ENCODE data around the gene FRMD3. TPM values are rescaled to one million over a fixed set of nuclear protein-coding genes. Genes with fewer than 3 reads are reported as not detected.

FRMD3 gene
- polyA plus RNA-seq, 3 donors, result 0.78 to 5.8 (median 4.9) TPM

DNA sequence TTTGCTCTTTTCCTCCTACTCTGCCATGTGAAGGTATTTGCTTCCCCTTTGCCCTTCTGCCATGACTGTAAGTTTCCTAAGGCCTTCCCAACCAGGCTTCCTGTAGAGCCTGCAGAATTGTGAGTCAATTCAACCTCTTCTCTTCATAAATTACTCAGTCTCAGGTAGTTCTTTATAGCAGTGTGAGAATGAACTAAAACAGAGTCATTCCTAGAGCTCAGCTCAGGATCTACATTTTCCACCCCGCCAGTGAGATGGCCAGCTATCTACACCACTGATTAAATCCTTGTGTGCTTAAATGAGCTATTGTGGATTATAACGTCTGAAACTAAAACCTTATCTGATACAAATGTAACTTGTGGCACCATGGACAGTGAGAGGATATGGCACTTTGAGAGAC, 55.0 kb downstream of the FRMD3 start:
- WGBS, 3 donors, result 70 to 84% (median 81%) methylated on average over 2 of the region's 2 CpGs

DNA sequence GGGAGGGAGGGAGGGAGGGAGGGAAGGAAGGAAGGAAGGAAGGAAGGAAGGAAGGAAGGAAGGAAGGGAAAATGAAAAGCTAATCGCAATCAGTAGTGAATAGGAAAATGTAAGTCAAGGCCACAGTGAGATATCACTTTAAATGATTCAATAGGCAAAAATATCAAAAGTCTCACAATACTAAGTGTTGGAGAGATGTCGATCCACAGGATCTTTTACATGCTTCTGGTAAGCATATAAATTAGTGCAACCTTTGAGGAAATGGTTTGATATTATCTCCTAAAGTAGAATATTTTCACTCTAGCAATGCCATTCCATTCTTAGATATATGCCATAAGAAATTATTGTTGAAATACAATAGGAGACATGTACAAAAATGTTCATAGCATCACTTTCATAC, 58.4 kb downstream of the FRMD3 start:
- WGBS, 3 donors, result 88 to 91% (median 88%) methylated on average over 2 of the region's 2 CpGs
- no peak overlapping the region for H3K27ac ChIP-seq (ENCODE audit: low read depth, low read length)

More for the DNA sequence above, 55.0 kb downstream of the FRMD3 start:
- no peak overlapping the region for H3K27ac ChIP-seq (ENCODE audit: low read depth, low read length)

DNA sequence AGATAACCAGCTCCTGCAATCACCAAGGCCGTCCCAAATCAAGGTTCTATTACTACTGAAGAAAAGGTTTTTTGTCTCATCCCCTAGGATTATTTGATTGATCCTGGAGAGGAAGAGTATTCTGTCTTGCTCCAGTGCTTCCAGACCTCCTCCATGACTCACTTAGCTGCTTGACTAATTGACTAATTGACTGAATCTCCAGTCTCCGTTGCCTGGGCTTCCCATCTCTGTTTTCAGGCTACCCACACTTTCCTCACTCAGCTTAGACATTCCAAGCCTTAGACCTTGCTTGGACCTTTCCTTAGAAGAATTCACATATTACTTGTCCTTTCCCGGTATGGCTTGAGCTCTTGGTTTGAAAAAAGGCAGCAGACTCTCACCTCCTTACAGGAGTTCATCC, 60.6 kb downstream of the FRMD3 start:
- no peak overlapping the region for H3K27ac ChIP-seq (ENCODE audit: low read depth, low read length)
- WGBS, 3 donors, result 82 to 95% (median 84%) methylated on average over 3 of the region's 3 CpGs

DNA sequence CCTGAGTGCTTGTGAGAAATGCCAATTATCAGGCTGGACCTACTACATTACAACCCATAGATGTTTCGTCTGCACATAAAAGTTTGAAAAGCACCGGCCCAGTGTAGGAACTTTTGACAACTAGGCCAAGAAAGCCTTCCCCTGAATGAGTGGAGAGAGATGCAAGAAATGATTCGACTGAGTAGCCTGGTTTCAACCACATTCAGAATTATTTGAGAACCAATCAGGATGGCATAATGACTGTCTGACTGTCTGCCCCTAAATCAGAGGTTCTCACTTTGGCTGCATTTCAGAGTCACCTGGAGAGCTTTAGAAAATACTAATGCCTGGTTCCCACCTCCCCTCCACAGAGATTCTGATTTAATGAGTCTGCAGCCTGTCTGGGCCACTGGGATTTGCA, 61.1 kb downstream of the FRMD3 start:
- no peak overlapping the region for H3K27ac ChIP-seq (ENCODE audit: low read depth, low read length)
- 87 to 97% (median 92%) methylated on average over 3 of the region's 3 CpGs for WGBS, 3 donors

DNA sequence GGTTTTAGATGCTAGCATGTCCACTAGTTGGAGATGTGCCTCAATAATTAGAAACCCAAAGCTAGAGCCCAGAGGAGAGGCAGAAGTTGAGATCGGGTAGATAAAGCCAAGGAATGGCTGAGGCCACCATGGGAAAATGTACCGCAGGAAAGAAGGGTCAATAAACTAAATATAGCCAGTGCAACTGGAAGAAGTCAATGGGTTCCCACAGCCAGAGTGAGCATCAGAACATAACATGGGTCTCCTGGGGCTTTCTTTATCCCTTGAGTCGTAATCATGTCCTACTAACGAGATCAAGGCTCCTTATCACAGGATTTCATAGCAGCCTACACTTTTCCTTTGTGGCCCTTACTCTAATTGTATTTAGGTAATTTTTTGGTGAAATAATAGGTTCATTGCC, 61.7 kb downstream of the FRMD3 start:
- 83 to 91% (median 90%) methylated on average over 4 of the region's 4 CpGs for WGBS, 3 donors
- H3K27ac ChIP-seq (ENCODE audit: low read depth, low read length), result no peak overlapping the region

DNA sequence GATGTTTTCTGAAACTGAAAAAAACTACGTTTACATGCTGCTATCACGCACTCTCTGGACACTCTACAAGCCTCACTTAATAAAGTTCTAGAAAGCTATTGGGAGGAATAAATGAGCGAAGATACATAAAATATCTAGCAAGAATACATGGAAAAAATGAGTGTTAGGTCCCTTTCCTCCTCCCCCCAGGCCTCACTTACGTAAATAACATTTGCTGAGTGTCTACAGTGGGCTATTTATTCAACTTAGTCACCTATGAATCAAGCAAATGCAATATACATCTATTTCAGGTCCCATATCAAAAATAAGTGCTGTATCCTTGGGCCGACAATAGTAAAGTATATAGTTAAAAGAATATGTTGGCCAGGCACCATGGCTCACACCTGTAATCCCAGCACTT, 62.5 kb downstream of the FRMD3 start:
- 95 to 97% (median 97%) methylated on average over 5 of the region's 5 CpGs for WGBS, 3 donors

DNA sequence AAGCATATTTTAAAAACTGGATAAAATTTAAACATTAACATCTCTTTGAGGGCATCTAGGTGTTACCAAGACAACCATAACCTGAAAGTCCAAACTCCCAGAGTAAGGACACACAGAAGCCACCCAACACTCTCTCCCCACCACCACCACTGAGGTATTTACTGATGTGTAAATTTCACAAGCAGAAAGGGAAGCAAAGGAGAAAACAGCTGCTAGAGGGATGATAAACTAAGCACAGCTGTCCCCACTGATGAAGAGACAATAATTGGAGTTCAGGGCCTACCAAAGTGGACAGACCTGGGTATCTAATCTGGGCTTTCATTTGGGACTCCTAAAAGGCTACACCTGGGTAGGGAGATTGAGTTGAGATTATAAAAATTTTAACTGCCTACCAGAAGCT, 63.6 kb downstream of the FRMD3 start:
- H3K27ac ChIP-seq (ENCODE audit: low read depth, low read length), result no peak overlapping the region

More for the DNA sequence above, 62.5 kb downstream of the FRMD3 start:
- H3K27ac ChIP-seq (ENCODE audit: low read depth, low read length), result no peak overlapping the region

DNA sequence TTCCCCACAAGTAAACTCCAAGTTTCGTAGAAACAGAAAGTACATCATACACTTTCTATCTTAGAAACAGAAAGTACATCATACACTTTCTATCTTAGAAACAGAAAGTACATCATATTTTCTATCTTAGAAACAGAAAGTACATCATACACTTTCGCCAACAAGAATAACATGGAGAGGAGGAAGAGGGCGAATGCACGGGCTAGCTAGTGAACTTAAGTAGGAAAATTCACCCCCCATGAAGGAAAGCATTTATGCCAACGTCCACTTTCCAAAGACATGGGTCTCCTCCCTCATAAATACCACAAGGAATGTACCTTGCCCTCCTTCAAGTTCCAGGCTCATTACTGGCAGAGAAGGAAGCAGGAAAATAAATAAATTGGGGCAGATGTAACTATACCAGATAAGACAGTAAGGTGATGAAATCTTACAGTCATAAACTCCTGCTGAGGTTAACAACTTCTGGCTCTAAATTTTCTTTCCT, 64.7 kb downstream of the FRMD3 start:
- H3K27ac ChIP-seq (ENCODE audit: low read depth, low read length), result no peak overlapping the region
- 22 to 73% (median 25%) methylated on average over 5 of the region's 5 CpGs for WGBS, 3 donors

DNA sequence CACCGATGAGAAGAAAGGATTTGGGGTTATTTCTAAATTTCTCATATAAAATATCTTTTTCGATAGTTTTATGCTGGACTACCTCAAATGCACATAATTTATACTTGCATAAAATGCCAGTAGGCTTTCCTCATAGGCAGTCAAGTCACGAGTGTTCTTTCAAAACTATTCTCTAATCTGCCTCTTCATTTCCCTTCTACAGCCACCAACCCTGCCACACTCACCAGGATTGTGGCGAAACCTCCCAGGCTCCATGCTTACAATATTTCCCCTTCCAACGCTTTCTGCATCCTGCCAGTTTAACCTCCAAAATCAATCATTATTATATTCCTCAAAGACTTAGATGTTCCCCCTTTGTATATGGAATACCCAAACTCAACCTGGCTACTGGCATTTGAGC, 65.4 kb downstream of the FRMD3 start:
- H3K27ac ChIP-seq (ENCODE audit: low read depth, low read length), result no peak overlapping the region
- 56 to 94% (median 66%) methylated on average over 5 of the region's 5 CpGs for WGBS, 3 donors

DNA sequence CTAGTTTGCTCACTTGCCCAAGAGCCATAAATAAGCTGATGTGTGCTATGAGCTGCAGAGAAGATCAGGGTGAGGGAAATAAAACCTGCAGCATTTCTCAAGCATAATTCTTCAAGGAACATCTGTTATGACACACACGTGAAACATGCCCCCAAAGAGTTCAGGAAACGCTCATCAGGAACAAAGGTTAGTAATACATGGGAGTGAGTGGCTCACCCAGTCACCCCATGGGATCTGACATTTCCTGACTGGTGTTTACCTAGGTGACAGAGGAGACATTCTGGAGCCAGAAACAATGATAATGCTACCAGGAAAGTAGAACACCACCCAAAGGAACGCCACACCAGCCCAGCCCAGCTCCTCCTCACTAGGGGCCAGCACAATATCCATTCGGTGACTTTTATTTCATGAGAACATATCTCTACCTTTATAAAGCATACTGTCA, 66.0 kb downstream of the FRMD3 start:
- no peak overlapping the region for H3K27ac ChIP-seq (ENCODE audit: low read depth, low read length)
- WGBS, 3 donors, result 42 to 86% (median 52%) methylated on average over 4 of the region's 4 CpGs

DNA sequence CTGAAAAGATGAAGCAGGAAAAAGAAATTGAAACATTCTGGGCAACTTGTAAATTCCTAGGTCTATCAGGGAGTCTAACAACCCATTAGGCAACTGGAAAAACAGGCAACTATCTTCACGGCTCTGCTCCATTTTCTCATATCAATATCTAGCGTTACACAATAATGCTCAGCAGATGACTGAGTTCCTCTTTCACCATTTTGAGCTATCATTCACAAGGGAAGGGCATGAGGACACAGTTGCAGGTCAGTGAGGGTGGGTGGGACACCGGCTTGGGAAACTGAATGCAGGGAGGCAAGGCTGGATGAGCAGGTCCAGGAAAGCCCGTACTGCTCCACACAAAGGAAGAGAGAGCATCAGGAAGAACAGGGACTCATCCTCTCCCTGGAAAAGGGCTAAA, 67.0 kb downstream of the FRMD3 start:
- WGBS, 3 donors, result 48 to 84% (median 70%) methylated on average over 4 of the region's 4 CpGs
- no peak overlapping the region for H3K27ac ChIP-seq (ENCODE audit: low read depth, low read length)

DNA sequence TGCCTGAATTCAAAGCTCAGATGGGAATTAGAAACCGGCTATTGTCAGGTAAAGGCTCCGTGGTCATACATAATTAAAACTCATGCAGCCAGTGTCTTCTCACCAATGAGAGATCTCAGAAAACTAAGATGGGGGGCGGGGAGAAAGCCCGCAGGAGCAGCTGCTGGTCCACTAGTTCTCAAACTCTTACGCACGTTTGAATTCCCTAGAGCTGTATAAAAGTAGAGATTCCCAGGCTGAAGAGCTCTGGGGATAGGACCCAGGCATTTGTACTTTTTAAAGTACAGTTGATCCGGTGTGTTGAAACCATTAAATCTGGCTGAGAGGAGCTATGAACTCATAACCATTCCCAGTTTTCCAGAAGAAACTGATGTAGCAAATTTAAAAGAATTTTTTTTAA, 68.5 kb downstream of the FRMD3 start:
- no peak overlapping the region for H3K27ac ChIP-seq (ENCODE audit: low read depth, low read length)
- 75 to 84% (median 82%) methylated on average over 7 of the region's 7 CpGs for WGBS, 3 donors

DNA sequence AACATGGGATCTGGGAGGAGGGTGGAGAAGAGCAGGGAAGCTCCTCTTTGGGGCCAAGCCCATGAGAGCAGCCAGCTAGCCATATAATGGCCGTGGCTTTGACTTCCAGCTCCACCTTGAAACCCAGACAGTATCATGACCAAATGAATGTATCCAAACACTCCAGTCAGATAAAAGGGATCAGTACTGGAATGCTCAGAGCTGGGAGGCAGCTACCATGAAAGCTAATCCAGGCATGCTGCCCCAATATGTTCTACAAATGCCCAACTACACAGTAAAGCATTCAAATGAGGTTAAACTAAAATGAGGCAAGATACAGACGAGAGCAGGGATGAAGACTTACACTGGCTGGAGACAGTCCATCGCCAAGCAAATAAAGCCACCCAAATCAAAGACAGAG, 69.4 kb downstream of the FRMD3 start:
- 80 to 91% (median 91%) methylated on average over 3 of the region's 3 CpGs for WGBS, 3 donors
- H3K27ac ChIP-seq (ENCODE audit: low read depth, low read length), result no peak overlapping the region

DNA sequence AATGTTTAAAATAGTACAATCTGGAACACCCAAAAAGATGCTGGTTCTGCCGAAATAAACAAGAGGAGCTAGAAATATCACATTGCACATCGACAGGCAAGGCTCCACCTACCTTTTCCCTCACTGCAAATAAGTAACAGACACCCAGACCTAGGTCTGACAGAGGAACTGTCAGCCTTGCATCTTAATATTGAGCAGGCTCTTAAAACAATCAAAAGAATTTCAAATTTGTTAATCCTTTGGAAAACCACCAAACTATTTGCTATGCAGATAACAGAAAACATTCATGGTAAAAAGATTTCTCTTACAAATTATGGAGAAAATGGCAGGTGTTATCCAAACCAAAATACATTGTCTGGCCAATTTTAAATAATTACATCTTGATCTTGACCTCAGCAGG, 71.3 kb downstream of the FRMD3 start:
- 45 to 59% (median 47%) methylated on average over 2 of the region's 2 CpGs for WGBS, 3 donors
- H3K27ac ChIP-seq (ENCODE audit: low read depth, low read length), result no peak overlapping the region

DNA sequence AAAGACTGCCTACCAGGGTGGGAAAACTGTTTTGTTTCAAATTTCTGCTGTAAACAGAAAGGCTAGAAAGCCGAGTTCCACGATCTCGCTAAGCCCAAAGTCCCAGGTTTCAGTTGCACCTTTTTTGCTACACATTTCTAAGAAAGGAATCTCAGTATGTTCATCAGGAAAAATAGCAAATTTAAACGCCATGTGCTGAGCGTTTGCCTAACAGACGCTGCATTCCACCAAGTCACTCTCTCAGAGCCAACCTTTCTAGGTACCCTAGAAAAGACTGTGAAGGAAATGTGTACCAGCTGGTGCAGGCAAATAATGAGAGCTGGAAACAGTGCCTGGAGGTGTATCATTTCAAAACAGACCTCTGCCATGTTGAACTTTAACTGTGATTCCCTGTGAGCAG, 71.8 kb downstream of the FRMD3 start:
- 88 to 93% (median 92%) methylated on average over 6 of the region's 6 CpGs for WGBS, 3 donors
- no peak overlapping the region for H3K27ac ChIP-seq (ENCODE audit: low read depth, low read length)

DNA sequence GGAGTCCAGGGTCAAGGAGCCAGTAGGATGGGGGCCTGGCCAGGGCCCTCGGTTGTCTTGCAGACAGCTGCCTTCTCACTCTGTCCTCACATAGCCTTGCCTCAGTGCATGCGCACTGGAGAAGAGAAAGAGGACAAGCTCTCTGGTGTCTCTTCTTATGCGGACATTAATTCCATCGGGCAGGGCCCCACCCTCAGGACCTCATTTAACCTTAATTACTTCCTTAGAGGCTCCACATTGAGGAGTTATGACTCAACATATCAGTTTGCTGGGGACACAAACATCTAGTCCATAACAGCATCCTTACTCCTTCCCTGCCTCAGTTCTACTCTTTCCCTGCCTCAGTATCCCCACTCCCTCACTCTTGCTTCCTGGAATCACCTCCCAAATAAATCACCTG, 78.4 kb downstream of the FRMD3 start:
- no peak overlapping the region for H3K27ac ChIP-seq (ENCODE audit: low read depth, low read length)
- 82 to 86% (median 86%) methylated on average over 4 of the region's 4 CpGs for WGBS, 3 donors

DNA sequence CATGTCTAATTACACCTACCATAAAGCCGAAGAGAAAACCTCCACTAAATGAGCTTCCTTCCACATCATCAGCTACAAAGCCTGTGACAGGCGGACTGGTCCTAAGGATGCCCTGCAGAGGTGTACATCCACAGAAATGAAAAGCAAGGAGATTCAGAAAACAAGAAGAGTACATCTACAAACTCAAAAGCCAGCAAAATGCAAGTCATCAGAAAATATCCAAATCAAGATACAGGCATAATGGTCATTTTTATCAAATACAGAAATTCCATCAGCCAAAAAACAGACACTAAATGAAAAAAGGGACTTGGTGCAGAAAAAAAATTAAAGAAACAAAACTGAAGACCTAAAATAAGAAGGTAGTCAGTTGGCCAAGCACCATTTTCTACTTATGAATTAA, 79.7 kb downstream of the FRMD3 start:
- 95 to 98% (median 98%) methylated on average over 2 of the region's 2 CpGs for WGBS, 3 donors
- no peak overlapping the region for H3K27ac ChIP-seq (ENCODE audit: low read depth, low read length)

DNA sequence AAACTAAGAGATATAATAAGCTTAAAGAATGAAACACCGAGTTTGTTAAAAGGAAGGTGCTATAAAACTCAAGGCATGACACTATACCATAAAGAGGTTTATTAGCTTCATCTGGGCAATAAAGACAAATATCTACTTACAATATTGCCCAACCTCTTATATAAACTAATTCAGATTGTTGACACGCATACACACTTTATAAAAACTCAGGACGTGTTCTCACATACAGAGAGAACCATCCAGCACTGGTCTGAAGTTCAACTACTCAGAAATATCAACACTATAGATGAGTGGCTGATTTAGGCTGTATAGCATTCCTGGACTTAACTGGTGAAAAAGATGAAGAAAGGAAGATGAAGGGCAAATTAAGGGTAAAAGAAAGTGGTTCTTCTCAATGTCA, 81.2 kb downstream of the FRMD3 start:
- no peak overlapping the region for H3K27ac ChIP-seq (ENCODE audit: low read depth, low read length)
- WGBS, 3 donors, result 87 to 92% (median 91%) methylated on average over 3 of the region's 3 CpGs

DNA sequence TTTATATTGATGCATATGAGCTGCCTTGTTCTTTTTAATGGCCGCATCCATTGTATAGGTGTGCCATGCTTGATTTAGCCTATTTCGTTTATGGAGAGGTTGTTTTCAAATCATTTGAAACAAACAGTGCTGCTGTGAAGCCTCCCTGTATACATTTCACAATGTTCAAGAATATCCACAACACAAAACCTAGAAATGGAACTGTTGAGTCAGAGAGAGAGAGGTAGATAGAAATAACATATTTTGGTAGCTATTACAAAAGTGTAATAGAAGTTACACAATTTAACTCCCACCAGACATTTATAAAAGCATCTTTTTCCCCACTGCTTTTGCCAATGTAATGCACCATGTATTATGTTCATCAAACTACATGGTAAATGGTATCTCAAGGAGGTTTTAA, 82.0 kb downstream of the FRMD3 start:
- WGBS, 3 donors, result 86 to 90% (median 88%) methylated on average over 2 of the region's 2 CpGs
- H3K27ac ChIP-seq (ENCODE audit: low read depth, low read length), result no peak overlapping the region

DNA sequence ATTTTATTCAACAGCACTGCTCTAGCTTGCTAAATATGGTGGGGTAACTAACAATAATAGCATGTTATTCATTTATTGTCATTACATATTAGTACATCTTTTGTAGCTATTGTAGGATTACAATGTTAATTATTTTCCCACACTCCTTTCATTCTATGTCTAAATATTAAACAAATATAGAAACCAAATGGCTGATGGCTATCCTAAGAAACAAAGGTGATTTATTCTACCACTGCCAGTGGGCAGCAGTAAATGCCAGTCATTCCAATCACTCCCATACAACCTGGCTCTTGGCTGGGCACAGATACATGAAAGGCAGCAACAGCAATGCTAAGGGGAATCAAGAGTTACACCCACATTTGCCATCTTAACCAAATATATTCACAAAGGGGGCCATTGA, 84.1 kb downstream of the FRMD3 start:
- no peak overlapping the region for H3K27ac ChIP-seq (ENCODE audit: low read depth, low read length)

DNA sequence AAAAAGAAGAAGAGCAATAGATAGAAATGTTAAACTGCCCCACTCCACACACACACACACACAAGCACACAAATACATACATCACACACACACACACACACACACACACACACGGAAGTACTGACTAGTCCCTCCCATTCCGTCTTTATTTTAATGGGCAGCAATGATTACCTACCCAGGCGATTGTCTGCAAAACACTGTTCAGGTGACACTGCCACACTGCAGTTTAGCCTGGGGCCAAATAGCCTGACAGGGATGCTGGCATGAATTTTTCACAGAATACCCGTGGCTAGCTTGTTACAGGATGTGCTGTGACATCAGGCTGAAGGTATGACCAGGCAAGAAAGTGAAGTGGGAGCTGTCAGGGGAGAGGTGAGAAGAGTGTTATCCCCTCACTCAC, 86.9 kb downstream of the FRMD3 start:
- no peak overlapping the region for H3K27ac ChIP-seq (ENCODE audit: low read depth, low read length)
- 72 to 87% (median 81%) methylated on average over 4 of the region's 4 CpGs for WGBS, 3 donors
